SH-SY5Y (cell line): ENCODE results near the gene KIAA1217.

Source experiments
- GATA2 ChIP-seq: IDR thresholded peaks from 2 replicates; pipeline ENCODE4 v1.6.1; 2011; ENCODE audit warnings: mild to moderate bottlenecking, low read depth, low read length
- GATA3 ChIP-seq: IDR thresholded peaks from 2 replicates; pipeline ENCODE4 v1.6.1; 2011; ENCODE audit warnings: low read depth, mild to moderate bottlenecking, low read length, moderate library complexity

Gene KIAA1217

GRCh38 chr10:24341897-24342296 lies 133.0 kb downstream of the KIAA1217 start:
- TF ChIP-seq GATA2 (no peak), GATA3 (no peak)

- no peak for TF ChIP-seq GATA3
- TF ChIP-seq GATA2 = no peak
These were observed 134.7 kb downstream of the KIAA1217 start for GRCh38 chr10:24343686-24344085.

GRCh38 chr10:24344279-24344678 lies 135.3 kb downstream of the KIAA1217 start:
- TF ChIP-seq GATA2 (no peak), GATA3 (no peak)

- TF ChIP-seq GATA3 (peak; percentile 55; the same call in 1 of the 2 replicates), GATA2 (no peak)
These were observed 135.9 kb downstream of the KIAA1217 start for GRCh38 chr10:24344695-24345463.

GRCh38 chr10:24346877-24347519 lies 138.1 kb downstream of the KIAA1217 start:
- TF ChIP-seq GATA2 (no peak), GATA3 (no peak)

- no peak for TF ChIP-seq GATA3
- no peak for TF ChIP-seq GATA2
These were observed 140.6 kb downstream of the KIAA1217 start for GRCh38 chr10:24349379-24350001.

- TF ChIP-seq GATA3 = no peak; the same call in 1 of the 2 replicates
- no peak for TF ChIP-seq GATA2
These were observed 141.4 kb downstream of the KIAA1217 start for GRCh38 chr10:24350070-24350921.

GRCh38 chr10:24351961-24352360 lies 143.0 kb downstream of the KIAA1217 start:
- TF ChIP-seq GATA3 (no peak), GATA2 (no peak)

GRCh38 chr10:24352399-24352798 lies 143.5 kb downstream of the KIAA1217 start:
- TF ChIP-seq GATA2 (no peak), GATA3 (no peak)

- no peak for TF ChIP-seq GATA3
These were observed 144.4 kb downstream of the KIAA1217 start for GRCh38 chr10:24353319-24353718.

GRCh38 chr10:24355056-24355688 lies 146.2 kb downstream of the KIAA1217 start:
- no peak for TF ChIP-seq GATA2
- no peak for TF ChIP-seq GATA3

GRCh38 chr10:24357344-24358004 lies 148.5 kb downstream of the KIAA1217 start:
- no peak for TF ChIP-seq GATA3
- no peak for TF ChIP-seq GATA2

GRCh38 chr10:24358022-24358421 lies 149.1 kb downstream of the KIAA1217 start:
- TF ChIP-seq GATA2 (no peak), GATA3 (no peak)
